ENCODE results near the gene E4F1.

Gene E4F1

DNA sequence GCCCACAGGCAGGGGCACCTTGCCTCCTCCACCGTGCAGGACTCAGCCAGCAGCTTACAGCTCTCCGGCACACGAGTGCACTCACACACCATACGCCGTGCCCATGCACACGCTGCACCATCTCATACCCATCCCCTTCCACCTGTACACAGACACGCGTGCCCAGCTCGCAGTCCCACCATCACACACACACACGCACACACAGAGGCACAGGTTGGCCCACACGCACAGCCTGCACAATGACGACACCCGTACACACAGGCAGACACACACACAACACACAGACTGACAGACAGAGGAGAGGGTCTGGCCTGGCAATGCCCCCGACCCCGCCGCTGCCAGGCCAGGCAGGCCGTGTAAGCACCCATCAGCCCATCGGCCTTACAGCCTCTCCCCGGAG, 39.0 kb upstream of the E4F1 start:
- Mint-ChIP-seq H3K27ac (no peak overlapping the region), H3K27me3 (no peaks in the 10 kb centered on the region), H3K9me3 (no peaks in the 10 kb centered on the region), H3K4me3 (no peak overlapping the region), H3K36me3 (ENCODE audit: low read depth) (no peaks in the 10 kb centered on the region), H3K4me1 (ENCODE audit: low read depth) (no peaks in the 10 kb centered on the region)

DNA sequence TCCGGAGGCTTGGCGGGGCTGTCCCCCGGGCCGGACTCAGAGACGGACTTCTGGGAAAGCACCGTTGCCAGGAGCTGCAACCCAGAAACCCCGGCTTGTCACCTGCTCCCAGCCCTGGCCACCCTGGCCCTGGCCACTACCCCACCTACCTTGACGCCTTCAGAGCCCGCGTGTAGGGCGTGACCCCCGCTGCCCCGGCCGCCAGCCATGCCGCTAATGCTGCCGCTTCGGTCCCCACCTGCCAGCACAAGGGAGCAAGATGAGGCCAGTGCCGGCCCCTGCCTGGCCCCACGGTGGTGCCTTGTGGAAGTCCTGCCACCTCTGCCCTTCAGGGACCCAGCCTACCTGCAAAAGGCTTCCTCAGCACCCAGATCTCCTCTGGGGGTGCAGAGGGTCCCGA, 38.4 kb upstream of the E4F1 start:
- Mint-ChIP-seq H3K27me3 (no peaks in the 10 kb centered on the region), H3K9me3 (no peaks in the 10 kb centered on the region), H3K27ac (no peak overlapping the region), H3K4me3 (no peak overlapping the region), H3K4me1 (ENCODE audit: low read depth) (no peaks in the 10 kb centered on the region), H3K36me3 (ENCODE audit: low read depth) (no peaks in the 10 kb centered on the region)

- H3K4me1 Mint-ChIP-seq (ENCODE audit: low read depth) = no peaks in the 10 kb centered on the region
- no peak overlapping the region for H3K4me3 Mint-ChIP-seq
- no peaks in the 10 kb centered on the region for H3K27me3 Mint-ChIP-seq
- no peak overlapping the region for H3K27ac Mint-ChIP-seq
- no peaks in the 10 kb centered on the region for H3K9me3 Mint-ChIP-seq
- no peaks in the 10 kb centered on the region for H3K36me3 Mint-ChIP-seq (ENCODE audit: low read depth)
These were observed 37.3 kb upstream of the E4F1 start for GRCh38 chr16:2186064-2186463.

- H3K9me3 Mint-ChIP-seq = no peaks in the 10 kb centered on the region
- H3K27ac Mint-ChIP-seq = no peak overlapping the region
- no peak overlapping the region for H3K4me3 Mint-ChIP-seq
- no peaks in the 10 kb centered on the region for H3K4me1 Mint-ChIP-seq (ENCODE audit: low read depth)
- H3K36me3 Mint-ChIP-seq (ENCODE audit: low read depth) = no peaks in the 10 kb centered on the region
- no peaks in the 10 kb centered on the region for H3K27me3 Mint-ChIP-seq
These were observed 36.9 kb upstream of the E4F1 start for GRCh38 chr16:2186505-2186904.

- Mint-ChIP-seq H3K4me1 (ENCODE audit: low read depth) (no peaks in the 10 kb centered on the region), H3K27ac (no peak overlapping the region), H3K36me3 (ENCODE audit: low read depth) (no peaks in the 10 kb centered on the region), H3K9me3 (no peaks in the 10 kb centered on the region), H3K4me3 (no peak overlapping the region), H3K27me3 (no peaks in the 10 kb centered on the region)
These were observed 36.2 kb upstream of the E4F1 start for GRCh38 chr16:2187212-2187611.

DNA sequence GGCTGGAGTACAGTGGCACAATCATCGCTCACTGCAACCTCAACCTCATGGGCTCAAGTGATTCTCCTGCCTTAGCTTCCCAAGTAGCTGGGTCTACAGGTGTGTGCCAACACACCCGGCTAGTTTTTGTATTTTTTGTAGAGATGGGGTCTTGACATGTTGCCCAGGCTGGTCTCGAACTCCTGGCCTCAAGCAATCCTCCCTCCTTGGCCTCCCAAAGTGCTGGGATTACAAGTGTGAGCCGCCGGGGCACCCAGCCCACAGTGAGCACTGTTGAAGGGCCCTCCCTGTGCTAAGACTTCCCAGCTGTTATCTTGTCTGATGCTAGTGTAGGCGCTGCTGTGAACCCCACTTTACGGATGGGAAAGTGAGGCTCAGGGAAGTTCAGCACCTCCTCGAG, 35.0 kb upstream of the E4F1 start:
- Mint-ChIP-seq H3K4me3 (no peak overlapping the region), H3K27ac (no peak overlapping the region), H3K4me1 (ENCODE audit: low read depth) (no peaks in the 10 kb centered on the region), H3K27me3 (no peaks in the 10 kb centered on the region), H3K36me3 (ENCODE audit: low read depth) (no peaks in the 10 kb centered on the region), H3K9me3 (no peaks in the 10 kb centered on the region)

DNA sequence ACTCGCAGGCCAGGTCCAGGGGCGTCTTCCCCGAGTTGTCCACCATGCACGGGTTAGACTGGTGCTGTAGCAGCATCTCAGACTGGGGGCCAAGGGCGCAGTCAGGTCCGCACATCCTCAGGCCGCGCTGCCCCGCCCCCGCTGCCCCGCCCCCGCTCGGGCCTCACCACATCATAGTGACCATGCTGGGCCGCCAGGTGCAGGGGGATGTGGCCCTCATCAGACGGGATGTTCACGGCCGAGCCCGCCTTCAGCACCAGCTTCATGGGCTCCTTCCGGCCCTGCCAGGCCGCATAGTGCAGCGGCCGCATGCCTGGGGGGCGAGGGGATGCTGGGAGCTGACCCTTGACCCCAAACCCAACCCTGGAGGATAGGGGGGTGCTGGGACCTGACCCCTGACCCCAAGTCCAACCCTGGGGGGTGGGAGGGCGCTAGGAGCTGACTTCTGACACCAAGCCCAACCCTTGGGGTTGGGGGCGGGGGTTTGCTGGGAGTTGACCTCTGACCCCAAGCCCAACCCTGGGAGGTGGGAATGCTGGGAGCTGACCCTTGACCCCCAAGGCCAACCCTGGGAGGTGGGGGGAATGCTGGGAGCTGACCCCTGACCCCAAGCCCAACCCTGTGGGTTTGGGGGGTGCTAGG, 34.0 kb upstream of the E4F1 start:
- no peaks in the 10 kb centered on the region for H3K27me3 Mint-ChIP-seq
- H3K27ac Mint-ChIP-seq = no peak overlapping the region
- no peaks in the 10 kb centered on the region for H3K4me1 Mint-ChIP-seq (ENCODE audit: low read depth)
- no peaks in the 10 kb centered on the region for H3K9me3 Mint-ChIP-seq
- H3K4me3 Mint-ChIP-seq = no peak overlapping the region
- no peaks in the 10 kb centered on the region for H3K36me3 Mint-ChIP-seq (ENCODE audit: low read depth)

- Mint-ChIP-seq H3K27ac (no peak overlapping the region), H3K4me3 (no peak overlapping the region), H3K4me1 (ENCODE audit: low read depth) (peaks cover 3% of the 10 kb centered on the region), H3K27me3 (peaks cover 5% of the 10 kb centered on the region), H3K9me3 (no peaks in the 10 kb centered on the region), H3K36me3 (ENCODE audit: low read depth) (no peaks in the 10 kb centered on the region)
These were observed 33.3 kb upstream of the E4F1 start for GRCh38 chr16:2190002-2190658.

- H3K27me3 Mint-ChIP-seq = peaks cover 5% of the 10 kb centered on the region
- H3K9me3 Mint-ChIP-seq = no peaks in the 10 kb centered on the region
- no peak overlapping the region for H3K27ac Mint-ChIP-seq
- no peak overlapping the region for H3K4me3 Mint-ChIP-seq
- peaks cover 3% of the 10 kb centered on the region for H3K4me1 Mint-ChIP-seq (ENCODE audit: low read depth)
- H3K36me3 Mint-ChIP-seq (ENCODE audit: low read depth) = no peaks in the 10 kb centered on the region
These were observed 32.5 kb upstream of the E4F1 start for GRCh38 chr16:2190659-2191445.

- H3K36me3 Mint-ChIP-seq (ENCODE audit: low read depth) = no peaks in the 10 kb centered on the region
- H3K4me3 Mint-ChIP-seq = no peak overlapping the region
- H3K27ac Mint-ChIP-seq = no peak overlapping the region
- H3K27me3 Mint-ChIP-seq = peaks cover 5% of the 10 kb centered on the region
- H3K9me3 Mint-ChIP-seq = no peaks in the 10 kb centered on the region
- peaks cover 3% of the 10 kb centered on the region for H3K4me1 Mint-ChIP-seq (ENCODE audit: low read depth)
These were observed 32.0 kb upstream of the E4F1 start for GRCh38 chr16:2191446-2191706.

- Mint-ChIP-seq H3K27me3 (peaks cover 26% of the 10 kb centered on the region), H3K27ac (no peak overlapping the region)
These were observed 29.1 kb upstream of the E4F1 start for GRCh38 chr16:2194166-2194834.

GRCh38 chr16:2194852-2195321, 28.5 kb upstream of the E4F1 start:
- H3K9me3 Mint-ChIP-seq = no peaks in the 10 kb centered on the region
- H3K27me3 Mint-ChIP-seq = peaks cover 26% of the 10 kb centered on the region
- no peaks in the 10 kb centered on the region for H3K36me3 Mint-ChIP-seq (ENCODE audit: low read depth)
- no peak overlapping the region for H3K27ac Mint-ChIP-seq
- H3K4me1 Mint-ChIP-seq (ENCODE audit: low read depth) = peaks cover 3% of the 10 kb centered on the region
- no peak overlapping the region for H3K4me3 Mint-ChIP-seq

More at GRCh38 chr16:2194166-2194834, 29.1 kb upstream of the E4F1 start:
- Mint-ChIP-seq H3K4me1 (ENCODE audit: low read depth) (peaks cover 3% of the 10 kb centered on the region), H3K4me3 (no peak overlapping the region), H3K9me3 (no peaks in the 10 kb centered on the region), H3K36me3 (ENCODE audit: low read depth) (no peaks in the 10 kb centered on the region)

DNA sequence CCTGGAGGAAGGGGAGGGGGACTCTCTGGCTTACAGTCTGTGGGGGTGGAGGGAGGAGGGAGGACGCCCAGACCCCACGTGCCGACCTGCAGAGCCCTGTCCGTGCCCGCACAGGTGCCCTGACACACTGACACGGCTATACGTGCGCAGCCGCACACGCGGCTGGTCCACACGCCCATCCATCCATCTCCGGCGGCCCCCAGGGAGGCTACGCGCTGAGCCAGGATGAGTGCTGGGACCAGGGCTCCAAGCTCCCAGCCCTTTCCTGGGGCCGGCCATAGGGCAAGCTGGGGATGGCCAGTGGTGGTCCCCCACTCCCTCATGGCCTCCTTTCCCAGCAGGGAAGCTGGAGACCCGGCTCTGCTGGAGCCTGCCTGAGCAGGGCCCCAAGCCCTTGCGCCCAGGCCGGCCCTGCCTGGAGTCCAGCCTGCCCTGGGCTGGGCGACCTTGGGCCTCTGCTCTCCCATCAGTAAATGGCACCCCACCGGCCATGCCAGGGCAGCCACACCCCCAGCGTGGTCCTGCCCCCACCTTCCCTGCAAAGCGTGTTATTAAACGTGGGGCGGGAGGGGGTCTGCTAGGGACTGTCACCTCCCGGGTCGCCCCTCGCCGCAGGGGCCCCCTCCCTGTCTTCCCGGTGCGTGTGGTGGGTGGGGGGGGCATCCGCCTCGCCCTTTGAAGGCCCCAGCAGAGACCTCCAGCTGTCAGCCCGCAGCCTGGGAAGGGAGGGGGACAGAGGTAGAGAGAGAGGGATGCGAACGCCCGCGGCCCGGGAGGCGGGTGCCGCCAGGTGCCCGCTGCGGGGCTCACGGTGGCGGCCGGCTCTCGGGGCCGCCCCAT, 27.8 kb upstream of the E4F1 start:
- Mint-ChIP-seq H3K9me3 (no peaks in the 10 kb centered on the region), H3K4me1 (ENCODE audit: low read depth) (peaks cover 3% of the 10 kb centered on the region), H3K27me3 (peaks cover 26% of the 10 kb centered on the region), H3K4me3 (no peak overlapping the region), H3K36me3 (ENCODE audit: low read depth) (no peaks in the 10 kb centered on the region), H3K27ac (no peak overlapping the region)

DNA sequence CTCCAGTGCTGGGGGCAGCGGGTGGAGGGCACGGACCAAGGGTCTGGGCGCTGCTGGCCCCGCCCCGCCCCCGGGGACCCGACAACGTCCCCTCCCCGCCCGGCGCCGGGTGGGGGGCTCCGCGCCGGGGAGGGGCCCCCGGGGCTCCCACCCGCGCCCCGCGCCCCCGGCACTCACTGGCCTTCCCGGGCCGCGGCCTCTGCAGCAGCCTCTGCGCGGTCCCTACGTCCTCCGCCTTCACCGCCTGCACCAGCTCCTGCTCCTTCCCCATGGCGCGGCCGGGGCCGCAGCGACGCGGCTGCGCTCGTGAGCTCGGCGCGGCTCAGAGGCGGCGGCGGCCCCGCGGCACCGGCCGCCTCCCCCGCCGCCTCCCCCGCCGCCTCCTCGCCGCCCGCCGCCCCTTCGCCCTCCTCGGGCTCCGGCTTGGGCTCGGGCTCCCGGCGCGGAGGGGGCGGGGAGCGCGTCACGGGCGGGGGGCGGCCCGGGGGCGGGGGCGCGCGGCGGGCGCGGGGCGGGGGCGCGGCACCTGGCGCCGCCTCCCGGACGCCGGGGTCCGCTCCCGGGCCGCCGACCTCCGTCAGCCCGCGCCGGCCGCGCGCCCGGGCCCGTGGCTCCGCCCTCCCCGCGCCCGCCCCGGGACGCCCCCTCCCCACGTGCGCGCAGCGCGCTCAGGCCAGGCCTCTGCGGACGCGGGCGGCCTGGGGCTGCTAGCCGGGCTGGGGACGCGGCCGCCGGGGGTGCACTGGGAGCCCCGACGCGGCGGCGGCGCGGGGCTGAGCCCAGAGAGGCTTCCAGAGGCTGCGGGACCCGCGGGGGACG, 27.0 kb upstream of the E4F1 start, which contains the start of gene CASKIN1:
CASKIN1 (minus strand) TSS at position 444 of the 819 bp plus-strand sequence; CDS start at position 271, 173 bp downstream.
- peaks cover 3% of the 10 kb centered on the region for H3K4me1 Mint-ChIP-seq (ENCODE audit: low read depth)
- H3K4me3 Mint-ChIP-seq = peak within 1 kb of the TSS; percentile 30
- peaks cover 26% of the 10 kb centered on the region for H3K27me3 Mint-ChIP-seq
- no peak within 1 kb of the TSS for H3K27ac Mint-ChIP-seq
- no peaks in the 10 kb centered on the region for H3K9me3 Mint-ChIP-seq
- H3K36me3 Mint-ChIP-seq (ENCODE audit: low read depth) = no peaks in the 10 kb centered on the region

Data from stimulated activated naive CD8-positive, alpha-beta T cell treated with anti-CD3 and anti-CD28 coated beads, Interleukin-15, Interleukin-2, amounts not matched to agents 100 ng/mL and 50 ng/mL, for 24 hours (primary cell).